GM12892 (cell line): Measurements from ENCODE around the gene FAM20A.

ENCODE experiments used
- POLR2A ChIP-seq: IDR thresholded peaks from 2 replicates; pipeline ENCODE4 v1.6.1; 2011; ENCODE audit warnings: low read depth, low read length, control low read depth
- TAF1 ChIP-seq: IDR thresholded peaks from 2 replicates; pipeline ENCODE4 v1.6.1; 2011; ENCODE audit warnings: low read depth, mild to moderate bottlenecking, control low read depth, low read length, borderline replicate concordance

GRCh38 chr17:68572138-68572842, 28.9 kb downstream of the FAM20A start:
- no peak for TF ChIP-seq TAF1
- TF ChIP-seq POLR2A = no peak
